Measurements from ENCODE around the gene ZBTB16. TPM values are rescaled to one million over a fixed set of nuclear protein-coding genes. Genes with fewer than 3 reads are reported as not detected.

The ZBTB16 gene
- total and polyA plus RNA-seq, 4 donors, result 32.9 to 283 (median 74.5) TPM

DNA sequence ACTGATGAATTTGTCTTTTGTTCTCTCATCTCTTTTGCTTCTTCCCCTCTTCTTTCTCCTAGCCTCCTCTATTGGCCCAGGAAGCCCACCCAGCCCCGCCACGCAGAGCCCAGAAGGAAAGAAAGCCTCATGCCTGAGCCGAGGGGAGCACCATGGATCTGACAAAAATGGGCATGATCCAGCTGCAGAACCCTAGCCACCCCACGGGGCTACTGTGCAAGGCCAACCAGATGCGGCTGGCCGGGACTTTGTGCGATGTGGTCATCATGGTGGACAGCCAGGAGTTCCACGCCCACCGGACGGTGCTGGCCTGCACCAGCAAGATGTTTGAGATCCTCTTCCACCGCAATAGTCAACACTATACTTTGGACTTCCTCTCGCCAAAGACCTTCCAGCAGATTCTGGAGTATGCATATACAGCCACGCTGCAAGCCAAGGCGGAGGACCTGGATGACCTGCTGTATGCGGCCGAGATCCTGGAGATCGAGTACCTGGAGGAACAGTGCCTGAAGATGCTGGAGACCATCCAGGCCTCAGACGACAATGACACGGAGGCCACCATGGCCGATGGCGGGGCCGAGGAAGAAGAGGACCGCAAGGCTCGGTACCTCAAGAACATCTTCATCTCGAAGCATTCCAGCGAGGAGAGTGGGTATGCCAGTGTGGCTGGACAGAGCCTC, 3.8 kb downstream of the ZBTB16 start:
- Histone ChIP-seq H3K9me3 (ENCODE audit: control insufficient read depth, low read length) (no peaks in the 10 kb centered on the region), H3K27me3 (ENCODE audit: control insufficient read depth in 1 of 2, insufficient read depth in 2 of 2, low read length in 1 of 2) (no peaks in the 10 kb centered on the region), H3K36me3 (ENCODE audit: control insufficient read depth in 1 of 2, insufficient read depth in 2 of 2, low read length in 1 of 2) (peaks cover 5 to 15% of the 10 kb centered on the region in 2 donors), H3K27ac (ENCODE audit: low read depth in 1 of 2, low read length in 2 of 2) (no peak overlapping the region), H3K4me1 (ENCODE audit: control insufficient read depth in 1 of 2, insufficient read depth in 2 of 2, low read length in 2 of 2) (peaks cover 3% of the 10 kb centered on the region in 2 donors), H3K4me3 (ENCODE audit: low read length in 2 of 2) (peak overlapping the region in 1 of 2 donors; percentile 64)
- DNase-seq, result peak in 1 of 2 donors; percentile 62
- intact Hi-C loops (cut with DNase I), result loop anchor here (5.0 kb wide), 3 partner anchors 44 to 194 kb away; no protein-coding TSS in a partner anchor
- WGBS, 2 donors, result 78% methylated on average over 26 of the region's 26 CpGs
- no peak for ATAC-seq (ENCODE audit: low FRiP score)

GRCh38 chr11:114063829-114064201, 4.3 kb downstream of the ZBTB16 start:
- DNase-seq, result no peak
- peak overlapping the region in 1 of 2 donors; percentile 64 for H3K4me3 ChIP-seq (ENCODE audit: low read length in 2 of 2)
- H3K9me3 ChIP-seq (ENCODE audit: control insufficient read depth, low read length), result no peaks in the 10 kb centered on the region
- peaks cover 5 to 17% of the 10 kb centered on the region in 2 donors for H3K36me3 ChIP-seq (ENCODE audit: control insufficient read depth in 1 of 2, insufficient read depth in 2 of 2, low read length in 1 of 2)
- no peaks in the 10 kb centered on the region for H3K27me3 ChIP-seq (ENCODE audit: control insufficient read depth in 1 of 2, insufficient read depth in 2 of 2, low read length in 1 of 2)
- intact Hi-C loops (cut with DNase I), result loop anchor here (5.0 kb wide), 3 partner anchors 43 to 193 kb away; no protein-coding TSS in a partner anchor
- no peak overlapping the region for H3K27ac ChIP-seq (ENCODE audit: low read depth in 1 of 2, low read length in 2 of 2)
- H3K4me1 ChIP-seq (ENCODE audit: control insufficient read depth in 1 of 2, insufficient read depth in 2 of 2, low read length in 2 of 2), result peaks cover 3% of the 10 kb centered on the region in 2 donors
- ATAC-seq (ENCODE audit: low FRiP score), result no peak
- WGBS, 2 donors, result 86 to 94% methylated on average over 8 of the region's 8 CpGs

DNA sequence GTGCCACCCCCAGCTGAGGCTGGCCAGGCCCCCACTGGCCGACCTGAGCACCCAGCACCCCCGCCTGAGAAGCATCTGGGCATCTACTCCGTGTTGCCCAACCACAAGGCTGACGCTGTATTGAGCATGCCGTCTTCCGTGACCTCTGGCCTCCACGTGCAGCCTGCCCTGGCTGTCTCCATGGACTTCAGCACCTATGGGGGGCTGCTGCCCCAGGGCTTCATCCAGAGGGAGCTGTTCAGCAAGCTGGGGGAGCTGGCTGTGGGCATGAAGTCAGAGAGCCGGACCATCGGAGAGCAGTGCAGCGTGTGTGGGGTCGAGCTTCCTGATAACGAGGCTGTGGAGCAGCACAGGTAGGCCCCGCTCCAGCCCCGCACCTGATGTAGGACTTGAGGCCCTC, 4.7 kb downstream of the ZBTB16 start:
- H3K27ac ChIP-seq (ENCODE audit: low read depth in 1 of 2, low read length in 2 of 2), result peak overlapping the region in 1 of 2 donors; percentile 1
- ATAC-seq (ENCODE audit: low FRiP score) (no peak), DNase-seq (no peak)
- H3K9me3 ChIP-seq (ENCODE audit: control insufficient read depth, low read length), result no peaks in the 10 kb centered on the region
- no peaks in the 10 kb centered on the region for H3K27me3 ChIP-seq (ENCODE audit: control insufficient read depth in 1 of 2, insufficient read depth in 2 of 2, low read length in 1 of 2)
- peaks cover 3% of the 10 kb centered on the region in 2 donors for H3K4me1 ChIP-seq (ENCODE audit: control insufficient read depth in 1 of 2, insufficient read depth in 2 of 2, low read length in 2 of 2)
- intact Hi-C loops (cut with DNase I), result loop anchor here (5.0 kb wide), 3 partner anchors 43 to 193 kb away; no protein-coding TSS in a partner anchor
- peak overlapping the region in 1 of 2 donors; percentile 64 for H3K4me3 ChIP-seq (ENCODE audit: low read length in 2 of 2)
- peaks cover 5 to 17% of the 10 kb centered on the region in 2 donors for H3K36me3 ChIP-seq (ENCODE audit: control insufficient read depth in 1 of 2, insufficient read depth in 2 of 2, low read length in 1 of 2)
- WGBS, 2 donors, result 48 to 58% methylated on average over 14 of the region's 14 CpGs

GRCh38 chr11:114065094-114065493, 5.6 kb downstream of the ZBTB16 start:
- H3K27ac ChIP-seq (ENCODE audit: low read depth in 1 of 2, low read length in 2 of 2), result peak overlapping the region in 1 of 2 donors; percentile 35
- intact Hi-C loops (cut with DNase I), result no loop called here
- no peaks in the 10 kb centered on the region for H3K9me3 ChIP-seq (ENCODE audit: control insufficient read depth, low read length)
- H3K4me3 ChIP-seq (ENCODE audit: low read length in 2 of 2), result peak overlapping the region; percentile 58 to 64
- peaks cover 3% of the 10 kb centered on the region in 2 donors for H3K4me1 ChIP-seq (ENCODE audit: control insufficient read depth in 1 of 2, insufficient read depth in 2 of 2, low read length in 2 of 2)
- DNase-seq (no peak), ATAC-seq (ENCODE audit: low FRiP score) (no peak)
- H3K36me3 ChIP-seq (ENCODE audit: control insufficient read depth in 1 of 2, insufficient read depth in 2 of 2, low read length in 1 of 2), result peaks cover 5 to 19% of the 10 kb centered on the region in 2 donors
- no peaks in the 10 kb centered on the region for H3K27me3 ChIP-seq (ENCODE audit: control insufficient read depth in 1 of 2, insufficient read depth in 2 of 2, low read length in 1 of 2)
- WGBS, 2 donors, result 48 to 61% methylated on average over 4 of the region's 4 CpGs

- DNase-seq, result no peak
- Histone ChIP-seq H3K4me1 (ENCODE audit: control insufficient read depth in 1 of 2, insufficient read depth in 2 of 2, low read length in 2 of 2) (peaks cover 3 to 7% of the 10 kb centered on the region in 2 donors), H3K27me3 (ENCODE audit: control insufficient read depth in 1 of 2, insufficient read depth in 2 of 2, low read length in 1 of 2) (no peaks in the 10 kb centered on the region), H3K36me3 (ENCODE audit: control insufficient read depth in 1 of 2, insufficient read depth in 2 of 2, low read length in 1 of 2) (peaks cover 5 to 19% of the 10 kb centered on the region in 2 donors), H3K4me3 (ENCODE audit: low read length in 2 of 2) (peak overlapping the region; percentile 38 to 64), H3K9me3 (ENCODE audit: control insufficient read depth, low read length) (no peaks in the 10 kb centered on the region), H3K27ac (ENCODE audit: low read depth in 1 of 2, low read length in 2 of 2) (peak overlapping the region in 1 of 2 donors; percentile 11)
- intact Hi-C loops (cut with DNase I), result no loop called here
- ATAC-seq (ENCODE audit: low FRiP score), result no peak
- WGBS, 2 donors, result 43 to 45% methylated on average over 14 of the region's 14 CpGs
Observed at GRCh38 chr11:114066046-114066648, 6.6 kb downstream of the ZBTB16 start.

DNA sequence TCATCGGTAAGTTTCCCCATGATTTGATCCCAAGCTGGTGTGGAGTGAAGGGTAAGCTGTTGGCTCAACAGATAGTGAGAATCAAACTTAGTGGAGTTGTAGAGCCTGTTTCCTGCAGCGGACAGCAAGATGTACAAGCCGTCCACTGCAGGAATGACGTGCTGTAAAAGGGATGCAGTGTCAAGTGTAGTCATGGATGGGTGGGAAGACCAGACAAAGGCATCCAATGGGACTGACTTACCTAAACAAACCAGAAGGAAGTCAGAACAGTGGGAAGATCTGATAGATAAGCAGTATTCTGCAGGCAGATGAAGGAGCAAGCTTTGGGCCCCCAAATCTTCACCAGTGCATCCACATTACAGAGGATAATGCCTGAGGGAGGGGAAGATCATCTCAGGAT, 8.8 kb downstream of the ZBTB16 start:
- Histone ChIP-seq H3K9me3 (ENCODE audit: control insufficient read depth, low read length) (no peaks in the 10 kb centered on the region), H3K4me1 (ENCODE audit: control insufficient read depth in 1 of 2, insufficient read depth in 2 of 2, low read length in 2 of 2) (peaks cover 3 to 11% of the 10 kb centered on the region in 2 donors), H3K27me3 (ENCODE audit: control insufficient read depth in 1 of 2, insufficient read depth in 2 of 2, low read length in 1 of 2) (no peaks in the 10 kb centered on the region), H3K27ac (ENCODE audit: low read depth in 1 of 2, low read length in 2 of 2) (peak overlapping the region in 1 of 2 donors; percentile 26), H3K36me3 (ENCODE audit: control insufficient read depth in 1 of 2, insufficient read depth in 2 of 2, low read length in 1 of 2) (peaks cover 7 to 19% of the 10 kb centered on the region in 2 donors), H3K4me3 (ENCODE audit: low read length in 2 of 2) (peak overlapping the region in 1 of 2 donors; percentile 3)
- intact Hi-C loops (cut with DNase I), result no loop called here
- 66 to 69% methylated on average over 4 of the region's 4 CpGs for WGBS, 2 donors
- no peak for DNase-seq
- ATAC-seq (ENCODE audit: low FRiP score), result no peak

DNA sequence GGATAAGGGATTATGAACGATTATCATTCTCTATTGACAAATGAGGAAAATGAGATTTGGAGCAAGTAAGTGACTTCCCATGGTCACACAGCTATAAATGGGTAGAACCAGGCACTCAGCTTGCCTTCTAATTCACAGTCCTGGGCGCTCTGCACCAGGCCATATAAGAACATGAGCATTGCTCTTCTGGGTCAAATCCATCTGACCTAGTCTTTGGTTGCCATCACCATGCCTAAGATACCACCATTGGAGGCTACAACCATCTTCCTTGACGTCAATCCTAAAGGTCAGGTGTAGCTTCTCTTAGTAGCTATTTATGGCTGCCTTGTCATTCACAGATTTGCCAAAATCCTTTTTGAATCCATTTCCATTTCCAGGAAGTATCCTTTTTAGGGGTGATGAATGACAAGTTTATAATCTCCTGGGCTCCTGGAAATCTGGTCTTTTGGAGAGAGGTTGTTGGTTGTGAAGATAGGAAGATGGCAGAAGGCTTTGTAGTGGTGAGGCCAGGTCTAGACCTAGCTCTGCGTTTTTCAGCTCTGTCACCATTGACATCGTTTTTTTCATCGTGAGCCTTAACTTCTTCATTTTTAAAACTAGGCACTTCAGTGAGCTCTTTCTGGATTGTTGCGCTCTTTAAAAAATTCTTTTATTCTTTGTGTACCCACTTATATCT, 11.1 kb downstream of the ZBTB16 start:
- ATAC-seq (ENCODE audit: low FRiP score), result no peak
- intact Hi-C loops (cut with DNase I), result no loop called here
- no peak overlapping the region for H3K27ac ChIP-seq (ENCODE audit: low read depth in 1 of 2, low read length in 2 of 2)
- no peaks in the 10 kb centered on the region for H3K27me3 ChIP-seq (ENCODE audit: control insufficient read depth in 1 of 2, insufficient read depth in 2 of 2, low read length in 1 of 2)
- H3K9me3 ChIP-seq (ENCODE audit: control insufficient read depth, low read length), result no peaks in the 10 kb centered on the region
- no peak overlapping the region for H3K4me3 ChIP-seq (ENCODE audit: low read length in 2 of 2)
- peaks cover 2 to 11% of the 10 kb centered on the region in 2 donors for H3K36me3 ChIP-seq (ENCODE audit: control insufficient read depth in 1 of 2, insufficient read depth in 2 of 2, low read length in 1 of 2)
- peaks cover 5 to 11% of the 10 kb centered on the region in 2 donors for H3K4me1 ChIP-seq (ENCODE audit: control insufficient read depth in 1 of 2, insufficient read depth in 2 of 2, low read length in 2 of 2)
- no peak for DNase-seq
- 87 to 88% methylated on average over 7 of the region's 7 CpGs for WGBS, 2 donors

DNA sequence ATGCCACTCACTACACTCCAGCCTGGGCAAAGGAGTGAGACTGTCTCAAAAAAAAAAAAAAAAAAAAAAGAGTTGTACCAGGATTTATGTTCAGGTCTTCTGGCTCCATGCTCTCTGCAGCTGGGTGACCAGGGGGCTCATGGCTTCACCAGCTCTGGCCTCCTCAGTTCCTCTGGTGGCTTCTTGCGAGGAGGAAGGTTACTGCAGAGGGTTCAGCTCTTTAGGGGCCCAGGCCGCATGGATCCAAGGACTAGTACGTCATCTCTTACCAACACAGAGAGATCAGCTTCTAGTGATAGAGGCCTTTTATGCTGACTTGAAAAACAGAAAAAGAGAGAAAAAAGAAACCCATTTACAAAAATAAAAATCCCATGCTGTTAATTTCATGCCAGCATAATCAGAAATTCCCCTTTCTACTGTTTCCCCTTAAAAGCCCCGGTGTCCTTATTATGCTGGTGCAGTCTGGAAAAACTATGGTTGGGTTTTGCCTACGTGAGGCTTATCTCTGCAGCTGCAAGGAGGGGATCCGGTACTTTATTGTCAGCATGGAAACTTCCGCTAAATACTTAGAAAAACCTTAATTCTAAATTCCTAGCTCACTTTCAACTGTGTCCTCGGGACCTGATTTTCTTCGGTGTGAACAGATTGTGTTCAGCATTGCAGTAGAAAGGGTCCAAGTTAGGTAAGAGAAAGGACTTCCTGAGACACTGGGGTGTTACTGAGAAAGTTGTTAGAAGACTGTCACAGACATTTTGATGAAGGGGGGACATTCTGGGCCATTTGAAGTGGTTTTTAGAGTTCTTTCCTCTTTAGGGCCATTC, 13.7 kb downstream of the ZBTB16 start:
- peak overlapping the region in 1 of 2 donors; percentile 6 for H3K27ac ChIP-seq (ENCODE audit: low read depth in 1 of 2, low read length in 2 of 2)
- intact Hi-C loops (cut with DNase I), result no loop called here
- no peak for ATAC-seq (ENCODE audit: low FRiP score)
- peaks cover 5 to 9% of the 10 kb centered on the region in 2 donors for H3K36me3 ChIP-seq (ENCODE audit: control insufficient read depth in 1 of 2, insufficient read depth in 2 of 2, low read length in 1 of 2)
- WGBS, 2 donors, result 42 to 43% methylated on average over 9 of the region's 9 CpGs
- no peaks in the 10 kb centered on the region for H3K9me3 ChIP-seq (ENCODE audit: control insufficient read depth, low read length)
- no peaks in the 10 kb centered on the region for H3K27me3 ChIP-seq (ENCODE audit: control insufficient read depth in 1 of 2, insufficient read depth in 2 of 2, low read length in 1 of 2)
- no peak for DNase-seq
- H3K4me1 ChIP-seq (ENCODE audit: control insufficient read depth in 1 of 2, insufficient read depth in 2 of 2, low read length in 2 of 2), result peaks cover 2 to 23% of the 10 kb centered on the region in 2 donors
- H3K4me3 ChIP-seq (ENCODE audit: low read length in 2 of 2), result no peak overlapping the region

Measured in aorta (tissue), 5 donors.